Umbilical cord (tissue), 2 donors: ENCODE results near the gene SLC43A1. TPM values are rescaled to one million over a fixed set of nuclear protein-coding genes. Genes with fewer than 3 reads are reported as not detected.

ENCODE experiments used
- DNase-seq: peaks from one replicate; pipeline ENCODE4 v3.0.0-alpha.2; 2015; ENCODE audit warnings: low spot score
- total RNA-seq: library from RNA; depleted of rRNA; stranded (reverse); fragments of >200 nt; gene quantifications from one replicate; pipeline ENCODE4 v1.2.3, GENCODE V29; 2014; ENCODE audit warnings: low replicate concordance; ENCODE audit not compliant: insufficient read depth

SLC43A1 gene
- total RNA-seq, 1 donor from 2014 or later: 12.5 TPM

DNA sequence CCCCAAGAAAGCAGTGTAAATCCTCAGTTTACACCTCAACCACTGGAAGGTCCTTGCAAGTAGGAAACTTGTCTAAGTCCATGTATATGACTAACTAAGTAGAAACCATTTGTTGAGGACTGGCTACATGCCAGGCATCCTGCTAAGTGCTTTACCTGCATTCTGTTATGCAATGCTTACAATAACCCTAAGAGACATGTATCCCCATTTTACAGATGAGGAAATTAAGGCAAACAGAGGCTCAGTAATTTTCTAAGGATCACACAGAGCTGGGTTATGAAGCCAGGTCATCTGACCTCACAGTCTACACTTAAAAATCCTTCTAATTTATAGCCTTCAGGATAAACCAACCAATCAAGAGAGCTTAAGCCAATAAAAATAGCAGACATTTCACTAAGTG is 13.5 kb upstream of the SLC43A1 start:
- DNase-seq: no peak

DNA sequence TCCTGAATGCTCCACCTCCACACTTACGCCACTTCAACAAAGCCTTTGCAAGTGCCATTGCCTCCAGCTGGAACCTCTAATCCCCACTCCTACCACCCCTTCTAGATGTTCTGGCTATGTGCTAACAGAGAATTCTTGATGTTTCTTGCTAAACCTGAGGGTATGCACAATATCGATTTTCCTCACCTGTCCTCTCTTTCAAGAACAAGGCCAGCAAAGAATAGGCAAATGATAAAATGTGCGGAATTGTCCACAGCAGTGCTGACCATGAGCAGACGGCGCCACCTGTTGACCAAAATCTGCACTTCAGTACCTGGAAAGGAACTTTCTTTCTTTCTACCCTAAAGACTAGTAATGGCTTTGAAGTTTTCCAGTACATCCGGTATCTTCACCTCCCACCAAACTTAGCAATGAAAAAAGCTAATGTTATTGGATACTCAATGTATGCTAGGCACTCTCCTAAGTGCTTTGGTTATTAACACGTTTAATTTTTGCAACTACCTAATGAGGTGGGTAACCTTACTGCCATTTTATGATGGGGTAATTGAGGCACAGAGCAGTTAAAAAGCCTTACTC is 11.6 kb upstream of the SLC43A1 start:
- DNase-seq: peak; percentile 62

DNA sequence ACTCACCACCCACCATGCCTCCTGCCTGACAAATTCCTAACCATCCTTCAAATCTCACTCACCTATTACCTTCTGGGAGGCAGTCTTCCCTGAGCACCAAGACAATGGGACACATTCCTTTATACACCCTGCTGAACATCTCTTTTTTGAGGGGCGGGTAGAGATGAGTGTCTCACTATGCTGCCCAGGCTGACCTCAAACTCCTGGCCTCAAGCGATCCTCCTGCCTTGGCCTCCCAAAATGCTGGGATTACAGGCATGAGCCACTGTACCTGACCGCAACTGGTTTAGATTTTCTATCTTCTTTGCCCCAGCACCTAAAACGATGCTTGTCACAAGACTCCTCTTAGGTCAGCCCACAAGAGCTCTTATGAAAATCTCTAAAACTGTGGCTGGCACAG is 7.9 kb upstream of the SLC43A1 start:
- DNase-seq: no peak

DNA sequence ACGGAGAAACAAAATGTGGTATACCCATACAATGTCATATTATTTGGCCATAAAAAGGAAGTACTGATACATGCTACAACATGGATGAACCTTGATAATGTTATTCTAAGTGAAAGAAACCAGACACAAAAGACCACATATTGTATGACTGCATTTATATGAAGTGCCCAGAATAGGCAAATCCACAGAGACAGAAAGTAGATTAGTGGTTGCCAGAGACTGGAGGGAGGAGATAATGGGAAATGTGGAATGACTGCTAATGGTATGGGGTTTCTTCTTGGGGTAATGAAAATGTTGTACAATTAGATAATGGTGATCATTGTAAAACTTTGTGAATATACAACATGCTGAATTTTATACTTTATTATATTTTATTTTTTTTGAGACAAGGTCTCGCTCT is 5.6 kb upstream of the SLC43A1 start:
- DNase-seq: no peak

DNA sequence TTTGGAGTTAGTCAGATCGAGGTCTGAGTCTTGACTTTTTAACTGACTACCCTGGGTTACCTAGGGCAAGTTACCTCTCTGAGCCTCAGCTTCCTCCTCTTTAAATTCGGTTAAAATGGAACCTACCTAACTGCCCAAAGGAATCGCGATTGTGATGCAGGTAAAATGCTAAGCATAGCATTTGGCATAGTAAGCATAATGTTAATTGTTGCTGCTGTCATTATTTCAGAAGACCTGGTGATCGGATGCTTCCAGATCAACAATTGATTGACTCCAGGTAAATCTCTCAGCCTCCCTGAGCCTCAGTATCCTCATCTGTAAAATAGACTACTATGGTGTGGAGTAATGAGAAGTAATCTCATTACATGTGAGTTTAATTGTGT is 550 bp upstream of the SLC43A1 start:
- DNase-seq: no peak

DNA sequence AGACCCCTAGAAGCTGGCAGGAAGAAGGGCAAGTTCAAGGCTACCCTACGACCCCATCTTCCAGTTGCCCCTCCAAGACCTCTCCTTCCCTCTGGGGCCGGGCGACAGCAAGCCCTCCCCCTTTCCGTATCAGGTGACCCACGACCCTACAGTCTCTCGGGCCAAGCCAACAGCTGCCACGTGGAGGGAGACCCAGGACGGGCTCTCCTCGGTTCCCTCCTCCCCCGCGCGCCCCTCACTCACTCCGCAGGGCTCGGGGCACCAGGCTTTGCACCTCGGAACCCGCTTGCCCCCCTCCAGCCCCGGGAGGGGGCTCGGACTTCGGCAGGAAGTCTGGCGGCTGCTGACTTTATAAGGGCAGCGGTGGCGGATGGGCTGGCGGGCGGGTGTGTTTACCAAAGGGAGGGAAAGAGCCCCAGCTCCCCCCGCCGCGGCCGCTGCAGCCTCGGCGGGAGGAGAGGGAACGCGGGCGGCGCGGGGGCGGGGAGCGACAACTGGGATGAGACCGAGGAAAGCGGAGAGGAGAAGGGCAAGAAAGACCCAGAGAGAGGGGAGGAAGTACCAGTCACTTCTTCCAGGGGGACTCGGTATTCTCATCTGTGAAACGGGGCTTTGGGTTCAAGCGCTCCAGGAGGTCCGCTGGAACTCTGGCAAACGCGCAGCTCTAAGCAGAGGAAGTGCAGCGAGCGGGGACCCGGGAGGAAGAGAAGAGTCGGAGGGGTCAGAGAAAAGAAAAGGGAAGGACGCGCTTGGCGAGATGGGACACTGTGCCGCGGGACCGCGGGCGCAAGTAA is 767 bp downstream of the SLC43A1 start:
- peak; percentile 48 for DNase-seq

DNA sequence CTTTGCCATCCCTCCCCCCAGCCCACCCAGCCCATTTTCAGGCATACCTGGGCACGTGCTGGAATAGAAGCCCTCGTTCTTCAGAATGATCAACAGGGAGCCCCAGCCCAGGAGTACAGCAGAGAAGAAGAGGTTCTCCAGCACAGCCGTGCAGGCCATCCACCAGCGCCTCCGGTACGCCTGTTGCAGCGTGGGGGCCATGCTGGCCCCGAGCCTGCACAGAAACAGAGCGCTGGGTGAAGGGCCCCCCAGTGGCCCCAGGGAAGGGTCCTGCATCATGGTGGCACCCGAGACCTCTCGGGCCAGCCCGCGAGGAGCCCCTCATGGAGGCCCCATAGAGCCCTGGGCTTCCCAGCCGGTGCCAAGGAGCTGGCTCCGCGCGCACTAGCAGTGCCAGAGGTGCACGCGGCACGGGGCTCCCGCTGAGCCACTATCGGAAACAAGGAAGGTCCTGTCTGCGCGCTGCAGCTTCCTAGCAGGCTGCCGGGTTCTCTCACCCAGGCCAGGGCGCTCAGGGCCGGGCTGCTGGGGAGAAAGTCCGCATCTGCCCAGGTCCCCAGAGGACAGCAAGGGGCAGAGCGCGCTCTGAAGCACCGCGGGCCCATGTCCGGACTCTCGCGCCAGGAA is 1.5 kb downstream of the SLC43A1 start:
- DNase-seq: no peak

DNA sequence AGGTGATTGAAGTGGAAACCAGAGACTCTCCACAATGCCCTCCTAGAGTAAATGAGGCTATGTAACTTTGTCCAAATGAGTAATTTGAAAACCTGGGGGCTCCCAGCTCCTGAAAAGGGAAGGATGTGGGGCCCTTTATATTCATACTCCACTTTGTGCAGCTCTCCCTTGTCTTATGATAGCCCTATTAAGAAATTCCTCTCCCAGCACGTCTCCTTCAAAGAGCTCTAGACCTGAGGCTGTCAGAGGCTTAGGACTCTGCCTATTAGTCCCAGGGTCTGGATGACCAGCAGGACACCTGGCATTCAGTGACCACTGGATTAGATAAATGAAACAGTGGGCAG is 2.1 kb downstream of the SLC43A1 start:
- no peak for DNase-seq

DNA sequence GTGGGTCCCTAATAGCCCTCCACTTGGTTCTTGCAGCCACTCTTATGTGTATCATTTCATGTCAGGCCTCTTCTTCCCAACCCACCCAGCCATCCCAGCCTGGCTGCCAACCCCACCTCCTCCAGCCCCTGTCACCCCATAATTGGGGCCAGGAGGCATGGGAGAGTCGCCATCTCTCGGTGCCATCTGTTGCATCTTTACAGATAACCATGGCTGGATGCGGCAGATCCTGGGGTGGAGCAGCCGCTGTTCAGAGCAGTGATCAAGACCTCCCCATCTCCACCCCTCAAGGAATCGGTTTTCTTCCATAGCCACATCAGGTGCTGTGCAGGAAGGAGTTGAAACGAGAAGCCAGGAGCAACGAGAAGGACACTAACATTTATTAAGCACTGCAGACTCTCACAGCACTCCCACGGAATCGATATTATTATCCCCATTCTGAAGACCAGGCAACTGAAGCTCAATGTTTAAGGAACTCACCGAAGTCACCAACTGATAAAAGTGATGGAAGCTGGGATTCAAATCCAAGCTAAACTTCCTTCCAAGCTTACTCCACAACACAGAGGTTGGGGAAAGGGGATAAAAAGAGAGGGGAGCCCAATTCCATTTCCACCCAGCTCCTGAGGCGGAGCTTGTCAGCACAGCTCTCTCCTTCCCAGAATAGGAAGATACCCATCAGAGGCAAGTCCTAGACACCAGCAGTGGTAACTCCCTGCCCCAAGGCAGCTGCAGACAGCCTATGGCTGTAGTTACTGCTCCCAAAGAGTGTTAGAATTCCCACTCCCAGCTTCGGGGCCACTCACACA is 2.7 kb downstream of the SLC43A1 start:
- DNase-seq: no peak

DNA sequence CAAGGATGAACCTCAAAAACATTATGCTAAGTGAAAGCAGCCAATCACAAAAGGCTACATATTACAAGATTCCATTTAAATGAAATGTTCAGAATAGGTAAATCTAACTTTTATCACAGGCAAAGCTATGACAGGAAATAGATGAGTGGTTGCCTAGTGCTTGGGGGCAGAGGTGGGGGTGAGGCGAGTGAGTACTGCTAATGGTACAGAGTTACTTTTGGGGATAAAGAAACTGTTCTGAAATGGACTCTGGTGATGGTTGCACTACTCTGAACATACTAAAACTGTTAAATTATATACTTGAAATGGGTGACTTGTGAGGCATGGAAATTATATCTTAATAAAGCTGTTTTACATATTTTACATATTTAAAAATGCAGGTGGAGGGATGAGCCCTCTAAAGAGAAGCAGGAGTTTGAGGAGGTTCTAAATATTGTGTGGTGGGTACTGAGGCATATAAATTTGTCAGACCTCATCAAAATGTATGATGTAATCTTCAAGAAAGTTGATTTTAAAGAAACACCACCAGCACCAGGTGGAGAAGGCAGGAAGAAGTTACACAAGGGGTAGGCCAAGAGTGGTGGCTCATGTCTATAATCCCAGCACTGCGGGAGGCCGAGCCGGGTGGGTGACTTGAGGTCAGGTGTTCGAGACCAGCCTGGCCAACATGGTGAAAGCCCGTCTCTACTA is 3.6 kb downstream of the SLC43A1 start:
- no peak for DNase-seq

DNA sequence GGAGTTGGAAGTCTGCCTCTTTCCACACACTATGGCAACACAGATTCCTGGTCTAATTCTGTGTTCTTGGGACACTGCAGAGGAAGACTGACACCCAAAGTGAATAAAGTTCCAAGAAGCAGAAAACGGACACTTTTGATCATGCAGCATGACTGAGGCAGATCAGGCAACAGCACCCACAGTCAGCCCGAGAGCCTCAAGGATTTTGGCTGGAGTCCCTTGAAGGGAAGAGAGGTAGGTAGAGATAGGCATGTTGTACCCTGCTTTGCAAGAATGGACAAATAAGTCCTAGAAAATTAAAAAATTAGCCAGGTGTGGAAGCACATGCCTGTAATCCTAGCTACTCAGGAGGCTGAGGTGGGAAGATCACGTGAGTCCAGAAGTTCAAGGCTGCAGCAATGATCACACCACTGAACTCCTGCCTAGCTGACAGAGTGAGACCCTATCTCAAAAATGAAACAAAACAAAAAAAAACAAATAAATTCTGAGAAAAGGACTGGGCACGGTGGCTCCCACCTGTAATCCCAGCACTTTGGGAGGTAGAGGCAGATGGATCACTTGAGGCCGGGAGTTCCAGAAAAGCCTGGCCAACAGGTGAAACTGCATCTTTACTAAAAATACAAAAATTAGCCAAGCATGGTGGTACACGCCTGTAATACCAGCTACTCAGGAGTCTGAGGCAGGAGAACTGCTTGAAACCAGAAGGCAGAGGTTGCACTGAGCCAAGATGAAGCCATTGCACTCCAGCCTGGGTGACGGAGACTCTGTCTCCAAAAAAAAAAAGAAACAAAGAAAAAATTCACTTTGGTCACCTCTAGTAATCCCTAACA is 6.9 kb downstream of the SLC43A1 start:
- no peak for DNase-seq

DNA sequence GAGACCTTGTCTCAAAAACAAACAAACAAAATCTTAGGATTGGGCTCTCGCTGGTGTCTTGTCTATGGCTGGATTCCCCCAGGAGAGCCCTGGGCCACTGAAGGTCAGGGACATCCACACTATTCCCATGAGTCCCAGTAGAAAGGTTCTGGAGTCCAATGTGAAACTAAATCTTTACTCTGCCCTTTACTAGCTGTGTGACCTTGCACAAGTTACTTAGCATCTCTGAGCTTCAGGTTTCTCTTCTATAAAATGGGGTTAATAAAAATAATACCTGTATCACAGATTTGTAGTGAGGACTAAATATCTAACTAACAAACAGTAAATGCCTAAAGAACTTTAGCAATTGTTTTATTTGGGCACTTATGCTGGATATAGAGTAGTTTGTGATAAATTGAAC is 9.0 kb downstream of the SLC43A1 start:
- no peak for DNase-seq

DNA sequence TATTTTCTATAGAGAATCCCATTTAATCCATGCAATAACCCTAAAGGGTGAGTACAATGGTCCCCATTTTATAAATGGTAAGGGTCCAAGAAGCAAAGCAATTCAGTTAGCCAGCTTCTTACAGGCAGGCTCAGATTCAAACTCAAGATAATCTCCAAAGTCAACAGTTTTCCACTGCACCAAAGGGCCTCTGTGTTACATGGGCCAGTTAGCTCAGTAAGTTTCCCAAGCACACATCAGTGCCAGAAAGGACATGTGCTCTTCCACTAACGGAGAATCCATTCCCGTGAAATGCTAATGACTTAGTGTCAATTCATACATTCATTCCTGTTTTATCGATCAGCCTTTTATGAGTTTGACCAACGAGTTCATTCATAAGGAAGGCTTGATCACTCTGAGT is 11.0 kb downstream of the SLC43A1 start:
- DNase-seq: no peak

DNA sequence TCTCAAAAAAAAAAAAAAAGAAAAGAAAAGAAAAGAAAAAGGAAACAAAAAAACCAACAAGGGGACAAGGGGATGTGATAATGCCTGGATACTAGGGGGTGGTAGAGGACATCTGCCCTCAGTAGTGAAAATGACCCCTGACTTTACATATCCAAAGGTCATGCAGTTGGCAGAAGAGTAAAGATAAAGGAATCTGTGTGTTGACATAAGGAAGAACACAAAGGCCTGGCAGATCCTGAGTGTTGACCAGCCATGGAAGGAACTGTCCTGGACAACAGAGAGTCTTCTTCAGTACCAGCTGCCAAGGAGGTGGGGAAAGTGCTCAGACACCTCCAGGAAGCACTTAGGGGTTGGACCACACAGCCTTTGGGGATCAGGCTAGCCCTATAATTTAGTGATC is 12.6 kb downstream of the SLC43A1 start:
- DNase-seq: no peak

DNA sequence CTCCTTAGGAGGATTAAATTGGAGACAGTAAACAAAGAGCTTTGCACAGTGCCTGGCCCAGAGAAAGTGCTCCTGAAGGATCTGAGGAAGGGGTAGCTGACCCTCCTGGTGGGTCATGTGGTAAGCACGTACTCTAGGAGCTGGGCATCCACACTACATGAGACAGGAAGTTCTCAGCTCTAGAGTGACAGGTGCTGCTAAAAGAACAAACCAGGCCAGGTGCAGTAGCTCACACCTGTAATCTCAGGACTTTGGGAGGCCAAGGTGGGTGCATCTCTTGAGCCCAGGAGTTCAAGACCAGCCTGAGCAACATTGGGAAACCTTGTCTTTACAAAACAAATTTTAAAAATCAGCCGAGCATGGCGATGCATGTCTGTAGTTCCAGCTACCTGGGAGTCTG is 13.1 kb downstream of the SLC43A1 start:
- no peak for DNase-seq

DNA sequence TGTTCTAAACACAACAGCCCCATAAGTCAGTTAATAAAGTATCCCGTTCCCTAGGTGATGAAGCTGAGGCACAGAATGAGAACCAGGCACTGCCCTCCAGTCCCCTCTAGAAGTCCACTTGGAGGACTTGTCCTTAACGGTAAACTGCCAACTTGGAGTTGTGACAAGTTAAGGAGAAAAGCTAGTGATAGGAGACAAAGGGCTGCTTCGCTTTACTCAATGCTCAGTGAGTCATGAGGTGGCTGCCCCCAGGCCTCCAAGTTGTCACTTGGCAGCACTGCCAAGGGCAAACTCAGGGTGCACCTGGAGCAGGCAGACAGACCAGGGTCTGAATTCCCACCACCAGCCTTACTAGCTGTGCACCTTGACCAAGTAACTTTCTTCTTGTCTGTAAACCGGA is 13.5 kb downstream of the SLC43A1 start:
- no peak for DNase-seq

DNA sequence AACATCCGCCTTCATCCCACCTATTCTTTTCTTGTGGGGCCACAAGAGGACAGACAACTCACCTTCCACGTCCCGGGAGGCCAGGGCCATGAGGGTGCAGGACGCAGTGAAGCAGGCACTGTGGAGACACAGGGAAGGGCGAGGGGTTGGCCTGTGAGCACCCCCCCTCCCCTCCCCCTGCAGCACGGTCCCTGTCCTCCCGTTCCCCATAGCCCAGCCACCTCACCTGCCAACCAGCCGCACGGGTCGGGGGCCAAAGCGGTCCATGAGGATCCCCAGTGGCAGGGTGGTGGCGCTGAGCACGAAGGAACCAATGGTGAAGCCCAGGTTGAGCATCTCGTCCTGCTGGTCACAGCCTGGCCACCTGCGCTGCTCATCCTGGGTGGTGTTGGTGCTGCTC is 14.6 kb downstream of the SLC43A1 start:
- no peak for DNase-seq

DNA sequence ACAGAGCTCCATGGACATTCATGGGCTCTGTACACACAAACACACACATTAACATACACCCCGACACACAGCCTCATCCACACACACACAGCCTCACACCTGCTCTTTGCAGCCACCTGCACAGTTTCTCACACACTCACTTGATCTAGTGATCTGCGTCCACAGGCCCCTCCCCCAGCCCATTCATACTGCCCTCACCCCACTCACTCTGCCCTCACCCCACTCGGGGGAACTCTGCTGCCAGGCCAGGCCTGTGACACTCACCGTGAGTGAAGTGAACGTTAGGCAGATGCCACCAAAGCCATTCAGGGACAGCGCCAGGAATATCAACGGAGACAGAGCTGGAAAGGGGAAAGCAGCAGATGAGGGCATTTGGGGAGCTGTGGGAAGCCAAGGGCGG is 15.0 kb downstream of the SLC43A1 start:
- DNase-seq: no peak

DNA sequence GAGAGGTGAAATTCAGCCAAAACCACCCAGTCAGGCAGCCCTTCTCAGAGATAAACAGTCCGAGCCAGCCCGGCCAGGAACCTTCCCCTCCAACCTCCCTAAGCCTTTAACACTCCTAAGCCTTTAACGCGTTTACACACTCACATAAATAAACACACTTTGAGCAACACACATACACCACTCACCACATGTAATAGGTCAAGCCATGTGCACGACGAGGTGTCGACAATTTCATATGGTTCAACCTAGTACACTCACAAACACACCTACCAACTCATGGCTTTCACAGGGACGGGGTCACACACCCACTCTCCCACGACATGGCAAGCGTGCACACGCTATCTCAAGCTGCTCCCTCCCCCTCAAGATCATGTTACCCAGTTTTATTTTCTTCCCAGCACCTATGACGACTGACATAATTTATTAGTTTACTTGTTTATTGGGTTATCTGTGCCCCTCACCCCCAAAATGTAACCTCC is 15.5 kb downstream of the SLC43A1 start:
- DNase-seq: no peak

DNA sequence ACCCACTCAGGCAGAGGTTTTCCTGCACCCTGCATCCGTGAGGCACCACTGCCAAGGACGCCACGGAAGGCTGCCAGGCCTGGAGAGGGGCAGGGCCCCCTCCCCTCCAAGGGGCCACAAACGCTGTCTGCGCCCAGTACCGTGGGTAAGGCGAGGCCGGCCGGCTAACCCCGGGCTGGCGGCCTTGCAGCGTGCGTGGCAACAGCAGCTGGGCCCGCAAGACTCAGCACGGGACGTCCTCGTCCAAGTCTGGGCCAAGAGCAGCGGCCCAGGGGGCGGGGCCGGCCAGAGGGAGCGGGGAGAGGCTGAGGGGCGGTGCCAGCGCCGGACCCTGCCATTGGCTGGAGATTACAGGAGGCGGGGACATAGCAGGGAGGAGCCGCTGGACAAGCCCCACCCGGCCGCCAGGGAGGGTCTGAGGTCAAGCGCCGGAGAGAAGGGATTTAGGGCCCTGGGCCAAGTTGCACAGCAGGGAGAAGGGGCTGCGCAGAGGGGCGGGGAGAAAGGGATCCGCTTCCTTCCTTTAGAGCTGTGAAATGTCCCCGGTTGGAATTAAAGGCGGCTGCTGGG is 16.0 kb downstream of the SLC43A1 start:
- peak; percentile 96 for DNase-seq
